ENCODE data around the gene ADAMTS17.

DNA sequence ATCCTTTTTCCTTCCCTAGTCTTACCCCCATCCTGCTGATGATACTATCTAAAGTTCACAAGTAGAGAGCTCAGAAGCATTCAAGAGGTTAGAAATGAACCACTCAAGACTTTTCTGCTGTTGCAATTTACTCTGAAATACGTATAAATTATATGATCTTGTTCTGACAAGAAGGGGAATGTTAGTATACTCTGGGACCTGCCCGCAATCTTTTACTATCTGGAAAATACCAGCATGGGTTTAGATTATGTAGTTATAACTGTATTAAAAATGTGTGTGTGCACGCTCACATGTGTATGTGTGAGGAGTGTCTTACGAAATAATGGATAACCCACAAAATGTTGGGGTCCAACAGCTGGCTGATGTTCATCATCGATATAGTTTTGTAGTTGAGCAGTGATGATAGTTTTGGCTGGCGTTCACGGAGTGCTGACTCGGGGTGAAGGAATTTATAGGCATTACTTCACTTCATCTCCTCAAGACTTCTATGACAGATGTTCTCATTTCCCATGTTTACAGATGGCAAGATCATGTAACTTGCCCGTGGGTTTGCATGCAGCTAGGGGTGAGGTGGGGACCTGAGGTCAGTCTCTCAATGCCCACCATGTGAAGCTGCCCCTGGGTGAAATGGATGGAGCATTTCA lies 311.1 kb downstream of the ADAMTS17 start:
- TF ChIP-seq, protein P1, sequence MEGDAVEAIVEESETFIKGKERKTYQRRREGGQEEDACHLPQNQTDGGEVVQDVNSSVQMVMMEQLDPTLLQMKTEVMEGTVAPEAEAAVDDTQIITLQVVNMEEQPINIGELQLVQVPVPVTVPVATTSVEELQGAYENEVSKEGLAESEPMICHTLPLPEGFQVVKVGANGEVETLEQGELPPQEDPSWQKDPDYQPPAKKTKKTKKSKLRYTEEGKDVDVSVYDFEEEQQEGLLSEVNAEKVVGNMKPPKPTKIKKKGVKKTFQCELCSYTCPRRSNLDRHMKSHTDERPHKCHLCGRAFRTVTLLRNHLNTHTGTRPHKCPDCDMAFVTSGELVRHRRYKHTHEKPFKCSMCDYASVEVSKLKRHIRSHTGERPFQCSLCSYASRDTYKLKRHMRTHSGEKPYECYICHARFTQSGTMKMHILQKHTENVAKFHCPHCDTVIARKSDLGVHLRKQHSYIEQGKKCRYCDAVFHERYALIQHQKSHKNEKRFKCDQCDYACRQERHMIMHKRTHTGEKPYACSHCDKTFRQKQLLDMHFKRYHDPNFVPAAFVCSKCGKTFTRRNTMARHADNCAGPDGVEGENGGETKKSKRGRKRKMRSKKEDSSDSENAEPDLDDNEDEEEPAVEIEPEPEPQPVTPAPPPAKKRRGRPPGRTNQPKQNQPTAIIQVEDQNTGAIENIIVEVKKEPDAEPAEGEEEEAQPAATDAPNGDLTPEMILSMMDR (IDR thresholded peaks at IDR 0.05), result no peak
- TF ChIP-seq, protein P2, sequence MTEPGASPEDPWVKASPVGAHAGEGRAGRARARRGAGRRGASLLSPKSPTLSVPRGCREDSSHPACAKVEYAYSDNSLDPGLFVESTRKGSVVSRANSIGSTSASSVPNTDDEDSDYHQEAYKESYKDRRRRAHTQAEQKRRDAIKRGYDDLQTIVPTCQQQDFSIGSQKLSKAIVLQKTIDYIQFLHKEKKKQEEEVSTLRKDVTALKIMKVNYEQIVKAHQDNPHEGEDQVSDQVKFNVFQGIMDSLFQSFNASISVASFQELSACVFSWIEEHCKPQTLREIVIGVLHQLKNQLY (CRISPR knock-in tag; IDR thresholded peaks at IDR 0.05), result no peak
- no peak for TF ChIP-seq TCF7 (CRISPR knock-in tag; IDR thresholded peaks at IDR 0.05; ENCODE audit: low read depth)
- TF ChIP-seq, protein P3, sequence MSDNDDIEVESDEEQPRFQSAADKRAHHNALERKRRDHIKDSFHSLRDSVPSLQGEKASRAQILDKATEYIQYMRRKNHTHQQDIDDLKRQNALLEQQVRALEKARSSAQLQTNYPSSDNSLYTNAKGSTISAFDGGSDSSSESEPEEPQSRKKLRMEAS (CRISPR knock-in tag; IDR thresholded peaks at IDR 0.05), result no peak
- TF ChIP-seq, protein P4, sequence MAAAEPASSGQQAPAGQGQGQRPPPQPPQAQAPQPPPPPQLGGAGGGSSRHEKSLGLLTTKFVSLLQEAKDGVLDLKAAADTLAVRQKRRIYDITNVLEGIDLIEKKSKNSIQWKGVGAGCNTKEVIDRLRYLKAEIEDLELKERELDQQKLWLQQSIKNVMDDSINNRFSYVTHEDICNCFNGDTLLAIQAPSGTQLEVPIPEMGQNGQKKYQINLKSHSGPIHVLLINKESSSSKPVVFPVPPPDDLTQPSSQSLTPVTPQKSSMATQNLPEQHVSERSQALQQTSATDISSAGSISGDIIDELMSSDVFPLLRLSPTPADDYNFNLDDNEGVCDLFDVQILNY (CRISPR knock-in tag; IDR thresholded peaks at IDR 0.05), result no peak
